WERI-Rb-1 (cell line): ENCODE results near the gene PPIL1.

Experiments
- DNase-seq: peaks from one replicate; pipeline ENCODE4 v3.0.0-alpha.2; 2020
- H3K27ac ChIP-seq: fragments of 250-450 bp; sonication (Bioruptor Pico); 2 replicates; pipeline ENCODE4 v1.5.1; 2020; ENCODE audit warnings: mild to moderate bottlenecking, moderate library complexity
- H3K27me3 ChIP-seq: fragments of 250-450 bp; sonication (Bioruptor Pico); 2 replicates; pipeline ENCODE4 v1.5.1; 2021; ENCODE audit warnings: mild to moderate bottlenecking, low read depth, moderate library complexity; ENCODE audit not compliant: insufficient read depth, severe bottlenecking
- H3K36me3 ChIP-seq: fragments of 250-450 bp; sonication (Bioruptor Pico); 2 replicates; pipeline ENCODE4 v1.5.1; 2020; ENCODE audit warnings: mild to moderate bottlenecking, moderate library complexity
- H3K4me3 ChIP-seq: 2 replicates; pipeline ENCODE4 v1.5.1; 2011; ENCODE audit warnings: low read depth, mild to moderate bottlenecking, control low read depth, low read length
- H3K9me3 ChIP-seq: fragments of 250-450 bp; sonication (Bioruptor Pico); 2 replicates; pipeline ENCODE4 v1.5.1; 2021; ENCODE audit warnings: mild to moderate bottlenecking, moderate library complexity; ENCODE audit not compliant: severe bottlenecking
- CTCF ChIP-seq: IDR thresholded peaks from 2 replicates; pipeline ENCODE4 v1.5.1; 2011; ENCODE audit warnings: low read depth, mild to moderate bottlenecking, control low read depth, inconsistent platforms, low read length

Gene PPIL1

GRCh38 chr6:36874443-36875249, at the start of gene PPIL1:
Gene PPIL1, minus strand, starts transcription at chr6:36874803. Its CDS starts 31 bp downstream, at chr6:36874772.
- Histone ChIP-seq H3K27ac (peak within 1 kb of the TSS; percentile 99), H3K9me3 (no peaks in the 10 kb centered on the region), H3K36me3 (peaks cover 33% of the 10 kb centered on the region)

GRCh38 chr6:36924131-36924530, 49.5 kb upstream of the PPIL1 start:
- Histone ChIP-seq H3K9me3 (no peaks in the 10 kb centered on the region), H3K27me3 (no peaks in the 10 kb centered on the region), H3K36me3 (peaks cover 6% of the 10 kb centered on the region; the same call in 1 of the 2 replicates), H3K27ac (no peak overlapping the region), H3K4me3 (no peak overlapping the region)
- no peak for TF ChIP-seq CTCF
- DNase-seq: no peak

More at GRCh38 chr6:36874443-36875249, at the start of gene PPIL1:
- DNase-seq: peak; percentile 94
- TF ChIP-seq CTCF: peak; percentile 22
- peak within 1 kb of the TSS; percentile 94 for H3K4me3 ChIP-seq
- H3K27me3 ChIP-seq: no peaks in the 10 kb centered on the region

GRCh38 chr6:36920546-36920945, 45.9 kb upstream of the PPIL1 start:
- no peaks in the 10 kb centered on the region for H3K9me3 ChIP-seq
- H3K27me3 ChIP-seq: no peaks in the 10 kb centered on the region
- peaks cover 16% of the 10 kb centered on the region for H3K36me3 ChIP-seq
- H3K4me3 ChIP-seq: no peak overlapping the region
- no peak for DNase-seq
- no peak for TF ChIP-seq CTCF
- H3K27ac ChIP-seq: no peak overlapping the region

- Histone ChIP-seq H3K27ac (no peak overlapping the region), H3K36me3 (peaks cover 16% of the 10 kb centered on the region), H3K9me3 (no peaks in the 10 kb centered on the region), H3K27me3 (no peaks in the 10 kb centered on the region), H3K4me3 (no peak overlapping the region)
- no peak for DNase-seq
- TF ChIP-seq CTCF: no peak
Measured at GRCh38 chr6:36920049-36920448, 45.4 kb upstream of the PPIL1 start.

- Histone ChIP-seq H3K27me3 (no peaks in the 10 kb centered on the region), H3K36me3 (peaks cover 20% of the 10 kb centered on the region), H3K9me3 (no peaks in the 10 kb centered on the region), H3K27ac (no peak overlapping the region), H3K4me3 (no peak overlapping the region)
- TF ChIP-seq CTCF: no peak
- no peak for DNase-seq
Measured at GRCh38 chr6:36917541-36918193, 43.1 kb upstream of the PPIL1 start.
